Omental fat pad (tissue), 4 donors: ENCODE measurements around the gene TRAF3IP1. TPM values are rescaled to one million over a fixed set of nuclear protein-coding genes. Genes with fewer than 3 reads are reported as not detected.

Experiments
- ATAC-seq: fragments of 150-250 bp; one replicate; pipeline ENCODE4 v1.9.1; 2016; ENCODE audit warnings: mild to moderate bottlenecking, moderate library complexity; ENCODE audit not compliant: low FRiP score
- DNase-seq: peaks from one replicate; pipeline ENCODE4 v3.0.0-alpha.2; 2019; ENCODE audit warnings: low spot score
- CTCF ChIP-seq, 3 donors: fragments of 450-650 bp; IDR thresholded peaks; one replicate each; pipeline ENCODE4 v1.5.1; 2016 to 2017; ENCODE audit warnings: antibody characterized with exemption in 3 of 3, mild to moderate bottlenecking in 3 of 3, moderate library complexity in 2 of 3
- total RNA-seq, 4 donors: library from RNA; depleted of rRNA; stranded (reverse); fragments of >200 nt; gene quantifications; one replicate each; pipeline ENCODE4 v1.1.0, GENCODE V29; 2016

The TRAF3IP1 gene
- total RNA-seq, 4 donors from 2014 or later = 8.4 to 15.9 (median 12.5) TPM

GRCh38 chr2:238418999-238419546, 98.8 kb downstream of the TRAF3IP1 start:
- no peak for TF ChIP-seq CTCF (IDR thresholded peaks at IDR 0.05)
- DNase-seq = no peak

DNA sequence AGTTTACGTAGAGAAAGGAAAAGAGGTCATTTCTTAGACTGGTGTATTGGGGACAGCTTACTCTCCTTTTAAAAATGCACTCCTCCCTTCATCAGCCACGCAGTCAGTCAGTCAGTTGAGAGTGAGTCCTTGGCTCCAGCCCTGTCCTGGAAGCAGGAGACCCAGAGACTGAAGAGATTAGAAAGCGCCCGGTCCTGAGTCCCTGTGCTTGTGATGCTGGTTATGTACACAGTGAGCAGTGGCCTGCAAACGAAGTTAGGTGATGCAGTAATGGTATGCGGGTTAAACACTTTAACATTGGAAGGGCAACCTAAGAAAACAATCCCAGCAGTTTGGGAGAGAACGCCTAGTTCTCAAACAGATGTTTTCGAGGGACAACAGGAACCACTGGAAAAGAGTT, 100.1 kb downstream of the TRAF3IP1 start:
- ATAC-seq = no peak
- no peak for DNase-seq
- no peak for TF ChIP-seq CTCF (IDR thresholded peaks at IDR 0.05)

More at GRCh38 chr2:238418999-238419546, 98.8 kb downstream of the TRAF3IP1 start:
- no peak for ATAC-seq

- DNase-seq = no peak
These were observed 100.8 kb downstream of the TRAF3IP1 start for GRCh38 chr2:238420878-238421694.

DNA sequence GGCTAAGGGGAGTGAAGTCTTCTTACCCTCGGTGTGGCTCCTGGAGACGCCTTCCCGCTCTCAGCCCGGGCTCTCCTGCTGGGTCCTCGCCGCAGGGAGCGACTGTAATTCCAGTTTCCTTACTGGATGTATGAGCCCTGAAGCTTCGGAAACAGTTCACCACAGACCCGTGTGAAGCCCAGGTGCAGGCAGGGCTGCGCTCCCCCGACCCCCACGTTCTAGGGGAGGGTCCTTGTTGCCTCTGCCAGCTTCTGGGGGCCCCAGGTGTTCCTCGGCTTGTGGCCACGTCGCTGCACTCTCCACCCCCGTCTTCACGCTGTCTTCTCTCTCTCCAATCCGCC, 101.3 kb downstream of the TRAF3IP1 start:
- no peak for DNase-seq
- no peak for ATAC-seq
- no peak for TF ChIP-seq CTCF (IDR thresholded peaks at IDR 0.05)

More at GRCh38 chr2:238420878-238421694, 100.8 kb downstream of the TRAF3IP1 start:
- no peak for ATAC-seq
- TF ChIP-seq CTCF (IDR thresholded peaks at IDR 0.05) = no peak

DNA sequence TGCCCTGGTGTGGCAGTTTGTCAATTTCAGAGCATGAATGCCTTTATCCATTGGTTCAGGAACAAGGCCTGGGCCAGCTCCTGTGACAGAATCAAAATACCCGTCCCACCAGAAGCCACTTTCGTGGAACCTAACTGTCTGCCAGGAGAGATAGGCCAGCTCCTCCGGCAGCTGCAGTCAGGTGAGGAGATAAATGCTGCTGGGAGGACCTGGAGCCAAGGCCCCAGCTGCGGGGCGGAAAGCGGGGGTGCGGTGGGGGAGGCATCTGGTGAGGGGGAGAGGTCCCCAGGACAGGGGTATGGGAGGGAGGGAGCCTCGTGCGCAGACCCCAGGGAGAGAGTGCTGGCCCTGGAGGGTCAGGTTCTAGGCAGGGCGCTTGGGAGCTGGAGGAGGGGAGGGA, 102.0 kb downstream of the TRAF3IP1 start:
- DNase-seq = no peak
- ATAC-seq = no peak
- TF ChIP-seq CTCF (IDR thresholded peaks at IDR 0.05) = no peak

DNA sequence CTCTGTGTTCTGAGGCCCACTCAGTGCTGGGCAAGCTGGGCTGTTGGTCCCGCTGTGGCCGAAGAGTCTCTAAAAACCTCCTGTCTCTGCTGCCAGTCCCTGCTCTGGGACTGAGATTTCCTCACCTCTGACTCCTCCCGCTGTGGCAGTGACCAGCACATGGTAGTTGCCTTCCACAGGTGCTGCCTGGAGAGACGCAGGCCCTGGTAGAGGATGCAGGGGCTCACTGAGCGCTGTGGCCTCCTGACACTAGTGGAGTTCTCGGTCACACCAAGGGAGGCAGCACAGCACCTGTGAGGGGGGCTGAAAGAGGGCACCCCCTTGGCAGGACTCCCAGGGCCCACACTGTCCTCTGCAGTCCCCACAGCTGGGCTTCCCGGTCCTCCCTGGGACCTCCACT, 102.6 kb downstream of the TRAF3IP1 start:
- ATAC-seq = no peak
- no peak for DNase-seq
- no peak for TF ChIP-seq CTCF (IDR thresholded peaks at IDR 0.05)
